Measurements from ENCODE around the gene MYL12A.

DNA sequence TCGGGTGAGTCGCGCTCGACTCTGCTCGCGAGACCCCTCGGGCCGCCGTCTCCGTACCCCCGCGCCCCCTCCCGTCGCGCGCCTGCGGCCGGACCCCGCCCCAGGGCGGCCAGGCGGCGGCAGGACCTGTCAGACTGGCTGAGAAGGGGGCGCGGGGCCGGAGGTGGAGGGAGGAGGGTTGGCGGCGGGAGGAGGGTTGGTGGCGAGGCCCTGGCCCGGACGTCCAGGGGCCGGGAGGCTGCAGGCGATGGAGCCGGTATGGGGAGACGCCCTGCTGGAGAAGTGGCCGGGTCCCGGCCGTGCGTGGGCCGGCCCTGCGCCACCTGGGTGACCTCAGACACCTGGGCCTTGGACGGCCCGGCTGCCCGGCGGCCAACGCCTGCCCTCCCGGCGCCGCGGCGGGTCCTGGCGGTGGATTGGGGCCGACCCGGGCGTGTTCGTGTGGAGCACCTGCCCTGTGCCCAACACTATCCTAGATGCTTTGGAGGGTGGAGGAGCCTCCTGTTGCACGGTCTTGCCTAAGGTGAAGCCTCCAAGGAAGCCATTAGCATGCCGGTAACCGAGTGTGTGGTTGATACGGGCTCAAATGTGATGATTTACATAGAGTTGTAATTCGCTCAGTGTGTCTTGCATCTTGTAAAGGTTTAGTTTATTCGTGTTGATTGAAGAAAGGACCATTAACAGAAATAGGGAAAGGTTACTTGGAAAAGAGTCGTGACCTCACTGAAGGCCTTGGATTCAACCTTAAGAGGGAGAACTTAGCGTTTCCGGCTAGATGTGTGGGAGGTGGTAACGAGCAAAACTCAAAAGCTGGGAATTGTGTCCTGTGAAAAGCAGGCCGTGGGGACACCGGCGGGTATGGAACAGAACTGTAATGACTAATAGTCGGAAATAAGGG is 14.9 kb downstream of the MYL12A start:
- TF ChIP-seq CTCF (IDR thresholded peaks at IDR 0.05) (no peak), POLR2A (IDR thresholded peaks at IDR 0.05) (no peak)

Data from heart left ventricle (tissue), 13 donors.